WTC11 (cell line): ENCODE data around the gene STH. TPM values are rescaled to one million over a fixed set of nuclear protein-coding genes. Genes with fewer than 3 reads are reported as not detected.
A peak's percentile ranks its signal among the peaks of the same experiment; 100 is the strongest.
"Not testable (repeated sequence)": the region's sequence is repeated elsewhere in the genome, so short reads cannot be mapped to it uniquely, and the experiment has no call there.

Source experiments
- ATAC-seq: fragments of 200-7000 bp; cut with Tn5 transposase; 2 replicates; pipeline ENCODE4 v1.10.0; 2021; ENCODE audit warnings: mild to moderate bottlenecking, moderate library complexity
- CTCF ChIA-PET: fragments of 300-600 bp; sonication (Branson Sonifier 250); formaldehyde crosslinking; loops from one replicate; lab custom pipeline; 2021; ENCODE audit warnings: antibody characterized with exemption; lab: Charles Lee
- POLR2A ChIA-PET: fragments of 350-600 bp; sonication (Branson Sonifier 250); formaldehyde crosslinking; loops from one replicate; lab custom pipeline; 2021; ENCODE audit warnings: antibody characterized with exemption; lab: Charles Lee
- DNase-seq: peaks from one replicate; pipeline ENCODE4 v3.0.0; 2021; ENCODE audit warnings: low spot score
- H3K27ac Mint-ChIP-seq: 2 replicates; pipeline ENCODE4 v1.8.0; 2021; ENCODE audit warnings: mixed read lengths
- H3K27me3 Mint-ChIP-seq: 2 replicates; pipeline ENCODE4 v1.8.0; 2021; ENCODE audit warnings: low read depth, mild to moderate bottlenecking, moderate library complexity, mixed read lengths
- H3K36me3 Mint-ChIP-seq: 2 replicates; pipeline ENCODE4 v1.8.0; 2021; ENCODE audit warnings: mixed read lengths
- H3K4me1 Mint-ChIP-seq: 2 replicates; pipeline ENCODE4 v1.8.0; 2022; ENCODE audit warnings: mixed read lengths
- H3K4me3 Mint-ChIP-seq: 2 replicates; pipeline ENCODE4 v1.8.0; 2021; ENCODE audit warnings: mild to moderate bottlenecking, moderate library complexity, mixed read lengths
- H3K9me3 Mint-ChIP-seq: 2 replicates; pipeline ENCODE4 v1.8.0; 2021; ENCODE audit warnings: mixed read lengths
- ATF1 ChIP-seq: sonication (generic); formaldehyde crosslinking; IDR thresholded peaks from 2 replicates; pipeline ENCODE4 v1.8.1; 2023; ENCODE audit warnings: mild to moderate bottlenecking, moderate library complexity, missing genetic modification reagents
- ATF2 ChIP-seq: sonication (generic); formaldehyde crosslinking; IDR thresholded peaks from 2 replicates; pipeline ENCODE4 v1.8.1; 2022; ENCODE audit warnings: low read depth, missing genetic modification reagents, borderline replicate concordance
- CBFB ChIP-seq: sonication (generic); formaldehyde crosslinking; IDR thresholded peaks from 2 replicates; pipeline ENCODE4 v1.8.1; 2022; ENCODE audit warnings: mild to moderate bottlenecking, low read depth, missing genetic modification reagents
- E2F5 ChIP-seq: sonication (generic); formaldehyde crosslinking; IDR thresholded peaks from 2 replicates; pipeline ENCODE4 v1.8.1; 2022; ENCODE audit warnings: mild to moderate bottlenecking, moderate library complexity, missing genetic modification reagents
- ERG ChIP-seq: fragments of 250-450 bp; sonication (Bioruptor Pico); IDR thresholded peaks from 2 replicates; pipeline ENCODE4 v1.8.0; 2021; ENCODE audit warnings: mild to moderate bottlenecking
- FOXK1 ChIP-seq: sonication (generic); formaldehyde crosslinking; IDR thresholded peaks from 2 replicates; pipeline ENCODE4 v1.8.0; 2022; ENCODE audit warnings: mild to moderate bottlenecking, moderate library complexity, missing genetic modification reagents
- IRF2 ChIP-seq: sonication (generic); formaldehyde crosslinking; IDR thresholded peaks from 2 replicates; pipeline ENCODE4 v1.8.0; 2022; ENCODE audit warnings: low read depth, missing genetic modification reagents, borderline replicate concordance
- JAZF1 ChIP-seq: fragments of 250-450 bp; sonication (Bioruptor Pico); IDR thresholded peaks from 2 replicates; pipeline ENCODE4 v1.9.0; 2021; ENCODE audit warnings: moderate library complexity, mild to moderate bottlenecking, inconsistent platforms
- MLX ChIP-seq: sonication (generic); formaldehyde crosslinking; IDR thresholded peaks from 2 replicates; pipeline ENCODE4 v1.8.1; 2023; ENCODE audit warnings: mild to moderate bottlenecking, missing genetic modification reagents, moderate library complexity
- RELA ChIP-seq: sonication (generic); formaldehyde crosslinking; IDR thresholded peaks from 2 replicates; pipeline ENCODE4 v1.8.1; 2022; ENCODE audit warnings: missing genetic modification reagents, mild to moderate bottlenecking, borderline replicate concordance
- RORB ChIP-seq: fragments of 250-450 bp; sonication (Bioruptor Pico); IDR thresholded peaks from 2 replicates; pipeline ENCODE4 v1.9.0; 2021; ENCODE audit warnings: mild to moderate bottlenecking
- TCF7 ChIP-seq: sonication (generic); formaldehyde crosslinking; IDR thresholded peaks from 2 replicates; pipeline ENCODE4 v1.8.0; 2022; ENCODE audit warnings: mild to moderate bottlenecking, low read depth, missing genetic modification reagents, moderate library complexity
- TEAD1 ChIP-seq: sonication (generic); formaldehyde crosslinking; IDR thresholded peaks from 2 replicates; pipeline ENCODE4 v1.8.0; 2022; ENCODE audit warnings: mild to moderate bottlenecking, missing genetic modification reagents
- ZNF416 ChIP-seq: fragments of 250-450 bp; sonication (Bioruptor Pico); IDR thresholded peaks from 2 replicates; pipeline ENCODE4 v1.9.0; 2021; ENCODE audit warnings: mild to moderate bottlenecking, inconsistent platforms
- total RNA-seq: library from RNA; stranded (reverse); gene quantifications from 3 replicates; pipeline ENCODE4 v1.2.3, GENCODE V29; 2021
- TF ChIP-seq, protein P1 (sequence below): sonication (generic); formaldehyde crosslinking; IDR thresholded peaks from 2 replicates; pipeline ENCODE4 v1.8.0; 2022; ENCODE audit warnings: mild to moderate bottlenecking, missing genetic modification reagents
- TF ChIP-seq, protein P2 (sequence below): sonication (generic); formaldehyde crosslinking; IDR thresholded peaks from 2 replicates; pipeline ENCODE4 v1.8.0; 2022; ENCODE audit warnings: mild to moderate bottlenecking, missing genetic modification reagents
- TF ChIP-seq, protein P3 (sequence below): sonication (generic); formaldehyde crosslinking; IDR thresholded peaks from 2 replicates; pipeline ENCODE4 v1.8.0; 2023; ENCODE audit warnings: mild to moderate bottlenecking, missing genetic modification reagents

Gene STH
- total RNA-seq, 1 experiment from 2014 or later: not detected

GRCh38 chr17:46020023-46020761, 21.1 kb downstream of the STH start (continued):
- TF ChIP-seq ZNF416 (no peak), FOXK1 (CRISPR knock-in tag) (no peak)
- TF ChIP-seq, protein P1, sequence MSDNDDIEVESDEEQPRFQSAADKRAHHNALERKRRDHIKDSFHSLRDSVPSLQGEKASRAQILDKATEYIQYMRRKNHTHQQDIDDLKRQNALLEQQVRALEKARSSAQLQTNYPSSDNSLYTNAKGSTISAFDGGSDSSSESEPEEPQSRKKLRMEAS (CRISPR knock-in tag): no peak

DNA sequence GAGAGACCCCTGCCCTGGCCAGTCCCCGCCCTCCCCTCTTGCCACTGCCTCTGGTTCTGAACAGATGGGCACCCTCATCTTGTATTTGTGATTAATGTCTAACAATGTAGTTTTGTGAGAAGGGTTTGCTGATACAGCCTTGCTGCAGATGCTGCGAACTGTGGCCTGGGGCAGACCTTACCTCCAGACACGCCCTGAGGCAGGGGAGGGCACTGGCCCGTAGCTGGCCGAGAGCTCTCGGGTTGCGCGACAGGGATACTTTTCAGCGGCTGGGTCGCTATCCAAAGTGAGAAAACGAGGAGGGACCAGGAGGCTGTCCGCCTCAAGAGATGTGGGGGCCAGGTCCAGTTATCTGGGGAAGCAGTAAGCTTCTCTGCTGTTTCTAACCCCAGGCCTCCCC, 21.9 kb downstream of the STH start:
- TF ChIP-seq IRF2 (no peak), JAZF1 (no peak), RORB (no peak), ZNF416 (no peak)
- peaks cover 3% of the 10 kb centered on the region; the same call in 1 of the 2 replicates for H3K36me3 Mint-ChIP-seq
- POLR2A ChIA-PET: no interaction called here
- H3K27ac Mint-ChIP-seq: no peak overlapping the region
- no peak overlapping the region for H3K4me3 Mint-ChIP-seq
- CTCF ChIA-PET: interaction anchor here (1.2 to 1.8 kb wide), 2 partner anchors 50 to 192 kb away, joined by 3 to 9 read pairs; no protein-coding TSS in a partner anchor
- ATAC-seq (peak; percentile 42), DNase-seq (no peak)
- no peaks in the 10 kb centered on the region for H3K9me3 Mint-ChIP-seq
- no peaks in the 10 kb centered on the region for H3K4me1 Mint-ChIP-seq
- no peaks in the 10 kb centered on the region for H3K27me3 Mint-ChIP-seq

GRCh38 chr17:46023366-46023765, 24.3 kb downstream of the STH start:
- CTCF ChIA-PET: interaction anchor here (0.7 to 1.1 kb wide), 2 partner anchors 21 to 170 kb away, joined by 3 read pairs; partner anchors contain the start of gene KANSL1
- H3K36me3 Mint-ChIP-seq, POLR2A ChIA-PET, H3K27ac Mint-ChIP-seq, H3K9me3 Mint-ChIP-seq, H3K27me3 Mint-ChIP-seq, ATAC-seq, H3K4me3 Mint-ChIP-seq, DNase-seq: not testable (repeated sequence)
- peaks cover 16% of the 10 kb centered on the region for H3K4me1 Mint-ChIP-seq

DNA sequence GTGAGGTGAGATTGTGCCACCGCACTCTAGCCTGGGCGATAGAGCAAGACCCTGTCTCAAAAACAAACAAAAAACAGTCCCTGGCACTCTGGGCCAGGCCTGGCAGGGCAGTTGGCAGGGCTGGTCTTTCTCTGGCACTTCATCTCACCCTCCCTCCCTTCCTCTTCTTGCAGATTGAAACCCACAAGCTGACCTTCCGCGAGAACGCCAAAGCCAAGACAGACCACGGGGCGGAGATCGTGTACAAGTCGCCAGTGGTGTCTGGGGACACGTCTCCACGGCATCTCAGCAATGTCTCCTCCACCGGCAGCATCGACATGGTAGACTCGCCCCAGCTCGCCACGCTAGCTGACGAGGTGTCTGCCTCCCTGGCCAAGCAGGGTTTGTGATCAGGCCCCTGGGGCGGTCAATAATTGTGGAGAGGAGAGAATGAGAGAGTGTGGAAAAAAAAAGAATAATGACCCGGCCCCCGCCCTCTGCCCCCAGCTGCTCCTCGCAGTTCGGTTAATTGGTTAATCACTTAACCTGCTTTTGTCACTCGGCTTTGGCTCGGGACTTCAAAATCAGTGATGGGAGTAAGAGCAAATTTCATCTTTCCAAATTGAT, 24.8 kb downstream of the STH start:
- Mint-ChIP-seq H3K9me3 (no peaks in the 10 kb centered on the region), H3K27ac (no peak overlapping the region), H3K27me3 (no peaks in the 10 kb centered on the region)
- CTCF ChIA-PET: interaction anchor here (1.1 kb wide), 1 partner anchor 169 kb away, joined by 3 read pairs; the partner anchor contains the start of gene KANSL1
- POLR2A ChIA-PET: no interaction called here
- ATAC-seq: no peak
- TF ChIP-seq RELA (CRISPR knock-in tag): no peak
- no peak for TF ChIP-seq TCF7 (CRISPR knock-in tag)
- TF ChIP-seq MLX: no peak
- TF ChIP-seq E2F5 (CRISPR knock-in tag): no peak
- TF ChIP-seq, protein P2, sequence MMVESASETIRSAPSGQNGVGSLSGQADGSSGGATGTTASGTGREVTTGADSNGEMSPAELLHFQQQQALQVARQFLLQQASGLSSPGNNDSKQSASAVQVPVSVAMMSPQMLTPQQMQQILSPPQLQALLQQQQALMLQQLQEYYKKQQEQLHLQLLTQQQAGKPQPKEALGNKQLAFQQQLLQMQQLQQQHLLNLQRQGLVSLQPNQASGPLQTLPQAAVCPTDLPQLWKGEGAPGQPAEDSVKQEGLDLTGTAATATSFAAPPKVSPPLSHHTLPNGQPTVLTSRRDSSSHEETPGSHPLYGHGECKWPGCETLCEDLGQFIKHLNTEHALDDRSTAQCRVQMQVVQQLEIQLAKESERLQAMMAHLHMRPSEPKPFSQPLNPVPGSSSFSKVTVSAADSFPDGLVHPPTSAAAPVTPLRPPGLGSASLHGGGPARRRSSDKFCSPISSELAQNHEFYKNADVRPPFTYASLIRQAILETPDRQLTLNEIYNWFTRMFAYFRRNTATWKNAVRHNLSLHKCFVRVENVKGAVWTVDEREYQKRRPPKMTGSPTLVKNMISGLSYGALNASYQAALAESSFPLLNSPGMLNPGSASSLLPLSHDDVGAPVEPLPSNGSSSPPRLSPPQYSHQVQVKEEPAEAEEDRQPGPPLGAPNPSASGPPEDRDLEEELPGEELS (CRISPR knock-in tag): no peak
- TF ChIP-seq TEAD1 (CRISPR knock-in tag): no peak
- no peak for TF ChIP-seq ATF1 (CRISPR knock-in tag)
- TF ChIP-seq CBFB: no peak
- TF ChIP-seq ERG (CRISPR knock-in tag): no peak
- no peak for TF ChIP-seq ATF2 (CRISPR knock-in tag)
- no peak for TF ChIP-seq JAZF1
- TF ChIP-seq, protein P3, sequence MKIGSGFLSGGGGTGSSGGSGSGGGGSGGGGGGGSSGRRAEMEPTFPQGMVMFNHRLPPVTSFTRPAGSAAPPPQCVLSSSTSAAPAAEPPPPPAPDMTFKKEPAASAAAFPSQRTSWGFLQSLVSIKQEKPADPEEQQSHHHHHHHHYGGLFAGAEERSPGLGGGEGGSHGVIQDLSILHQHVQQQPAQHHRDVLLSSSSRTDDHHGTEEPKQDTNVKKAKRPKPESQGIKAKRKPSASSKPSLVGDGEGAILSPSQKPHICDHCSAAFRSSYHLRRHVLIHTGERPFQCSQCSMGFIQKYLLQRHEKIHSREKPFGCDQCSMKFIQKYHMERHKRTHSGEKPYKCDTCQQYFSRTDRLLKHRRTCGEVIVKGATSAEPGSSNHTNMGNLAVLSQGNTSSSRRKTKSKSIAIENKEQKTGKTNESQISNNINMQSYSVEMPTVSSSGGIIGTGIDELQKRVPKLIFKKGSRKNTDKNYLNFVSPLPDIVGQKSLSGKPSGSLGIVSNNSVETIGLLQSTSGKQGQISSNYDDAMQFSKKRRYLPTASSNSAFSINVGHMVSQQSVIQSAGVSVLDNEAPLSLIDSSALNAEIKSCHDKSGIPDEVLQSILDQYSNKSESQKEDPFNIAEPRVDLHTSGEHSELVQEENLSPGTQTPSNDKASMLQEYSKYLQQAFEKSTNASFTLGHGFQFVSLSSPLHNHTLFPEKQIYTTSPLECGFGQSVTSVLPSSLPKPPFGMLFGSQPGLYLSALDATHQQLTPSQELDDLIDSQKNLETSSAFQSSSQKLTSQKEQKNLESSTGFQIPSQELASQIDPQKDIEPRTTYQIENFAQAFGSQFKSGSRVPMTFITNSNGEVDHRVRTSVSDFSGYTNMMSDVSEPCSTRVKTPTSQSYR (CRISPR knock-in tag): no peak
- TF ChIP-seq, all 79 proteins: peak for 0
- Mint-ChIP-seq H3K36me3 (peaks cover 3% of the 10 kb centered on the region; the same call in 1 of the 2 replicates), H3K4me1 (peaks cover 21% of the 10 kb centered on the region), H3K4me3 (no peak overlapping the region)
- no peak for DNase-seq
